Right cardiac atrium (tissue), 5 donors: Measurements from ENCODE around the gene C10orf143. TPM values are rescaled to one million over a fixed set of nuclear protein-coding genes. Genes with fewer than 3 reads are reported as not detected.
"Not testable (repeated sequence)": the region's sequence is repeated elsewhere in the genome, so short reads cannot be mapped to it uniquely, and the experiment has no call there.

Experiments
- ATAC-seq, 2 donors: fragments of 200-7000 bp; cut with Tn5 transposase; one replicate each; pipeline versions ENCODE4 v1.8.0 to v1.9.1; 2020; ENCODE audit warnings: moderate library complexity in 2 of 2, mild to moderate bottlenecking in 1 of 2
- DNase-seq, 3 donors: peaks; one replicate each; pipeline ENCODE4 v3.0.0-alpha.2; 2020
- H3K27ac ChIP-seq: one replicate; pipeline ENCODE4 v1.5.1; 2013; ENCODE audit warnings: mild to moderate bottlenecking, low read length, control low read depth, moderate library complexity
- H3K27me3 ChIP-seq: one replicate; pipeline ENCODE4 v1.6.1; 2013; ENCODE audit not compliant: control insufficient read depth, insufficient read depth
- H3K4me1 ChIP-seq: one replicate; pipeline ENCODE4 v1.6.1; 2013; ENCODE audit warnings: low read length; ENCODE audit not compliant: control insufficient read depth, insufficient read depth
- H3K4me3 ChIP-seq: one replicate; pipeline ENCODE4 v1.5.1; 2013; ENCODE audit warnings: low read length, control low read depth
- H3K9me3 ChIP-seq: one replicate; pipeline ENCODE4 v1.6.1; 2013; ENCODE audit warnings: low read length; ENCODE audit not compliant: control insufficient read depth
- WGBS: extraction: QIAGEN DNeasy Blood & Tissue Kit; methylation state at CpG from one replicate; pipeline ENCODE4 v1.1.7; 2013; 5-methylcytosine and 5-hydroxymethylcytosine counted together
- intact Hi-C, 4 donors: fragments of 100-400 bp; cut with DNase I; formaldehyde crosslinking; loops; one replicate each; pipeline versions ENCODE4 v1.11.0 to v1.14.0; 2022 to 2023
- polyA plus RNA-seq: library from polyadenylated mRNA; stranded (reverse); fragments of 200-250 nt; gene quantifications from one replicate; pipeline ENCODE4 v1.2.3, GENCODE V29; 2013
- total RNA-seq, 4 donors: library from RNA; stranded (reverse); fragmentation: NEBNext Ultra II Directional; extraction: Animal tissue kit (Norgen Biotek cat#: 25700); gene quantifications; one replicate each; pipeline ENCODE4 v1.2.1, GENCODE V29; 2021
- donor health status: healthy with polysubstance abuse.
- donor health status: DM: no; HTN: yes; CAD: no.
- donor health status: DM: no; HTN: no; CAD: no.
- donor health status: DM: no; HTN: yes; CAD: no; lungs with severe emphysema.
- donor health status: DM: yes; HTN: yes; CAD: no.

The C10orf143 gene
- total and polyA plus RNA-seq, 5 donors = 1.7 to 4.0 (median 2.4) TPM

- DNase-seq = no peak
- intact Hi-C loops = no loop called here
Measured at GRCh38 chr10:130027716-130028464, 82.7 kb downstream of the C10orf143 start.

DNA sequence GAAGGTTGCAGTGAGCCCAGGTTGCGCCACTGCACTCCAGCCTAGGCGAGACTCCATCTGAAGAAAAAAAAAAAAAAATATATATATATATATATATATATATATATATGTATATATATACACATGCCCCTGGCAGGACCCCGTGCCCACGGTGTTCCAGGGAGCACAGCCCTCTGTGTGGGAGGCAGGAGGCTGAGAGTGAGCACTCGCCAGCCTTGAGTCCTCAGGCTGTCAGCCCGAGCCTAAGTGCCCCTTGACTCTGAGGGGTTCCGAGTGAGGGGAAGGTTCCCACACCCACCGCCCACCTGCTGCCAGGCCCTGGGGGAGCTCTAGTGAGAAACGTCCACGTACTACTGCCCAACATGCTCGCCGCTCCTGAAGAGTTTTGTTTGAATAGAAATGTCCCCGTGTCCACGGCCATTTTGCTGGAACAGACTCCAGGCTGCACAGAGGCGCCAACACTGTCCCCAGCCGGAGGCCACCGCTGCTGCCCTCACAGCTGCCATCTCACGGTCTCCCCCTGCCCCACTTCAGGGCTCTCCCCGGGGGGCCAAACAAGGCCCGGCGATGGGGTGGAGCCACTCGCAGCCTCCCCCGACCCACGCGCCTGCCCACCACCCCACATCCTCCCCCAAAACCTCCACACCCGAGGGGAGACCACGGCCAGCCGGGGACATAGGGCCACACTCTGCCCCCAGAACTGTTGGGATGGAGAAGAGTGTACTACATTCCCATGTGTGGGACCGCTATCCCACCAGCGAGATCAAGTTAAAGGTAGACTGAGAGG is 83.8 kb downstream of the C10orf143 start:
- Histone ChIP-seq H3K27ac (no peak overlapping the region), H3K4me1 (no peaks in the 10 kb centered on the region), H3K9me3 (no peaks in the 10 kb centered on the region), H3K4me3 (no peak overlapping the region), H3K27me3 (no peaks in the 10 kb centered on the region)
- WGBS = 89% methylated on average over 30 of the region's 30 CpGs
- ATAC-seq (no peak), DNase-seq (no peak)
- intact Hi-C loops = no loop called here

More at GRCh38 chr10:130027716-130028464, 82.7 kb downstream of the C10orf143 start:
- Histone ChIP-seq H3K4me3 (no peak overlapping the region), H3K27ac (no peak overlapping the region), H3K27me3 (no peaks in the 10 kb centered on the region), H3K9me3 (no peaks in the 10 kb centered on the region), H3K4me1 (no peaks in the 10 kb centered on the region)
- ATAC-seq = no peak
- 76% methylated on average over 27 of the region's 27 CpGs for WGBS

- H3K27ac ChIP-seq = no peak overlapping the region
- intact Hi-C loops = no loop called here
- DNase-seq (no peak), ATAC-seq (no peak)
- no peaks in the 10 kb centered on the region for H3K27me3 ChIP-seq
- WGBS = 81% methylated on average over 18 of the region's 18 CpGs
- no peaks in the 10 kb centered on the region for H3K9me3 ChIP-seq
- H3K4me1 ChIP-seq = no peaks in the 10 kb centered on the region
- no peak overlapping the region for H3K4me3 ChIP-seq
Measured at GRCh38 chr10:130025811-130026485, 84.7 kb downstream of the C10orf143 start.

DNA sequence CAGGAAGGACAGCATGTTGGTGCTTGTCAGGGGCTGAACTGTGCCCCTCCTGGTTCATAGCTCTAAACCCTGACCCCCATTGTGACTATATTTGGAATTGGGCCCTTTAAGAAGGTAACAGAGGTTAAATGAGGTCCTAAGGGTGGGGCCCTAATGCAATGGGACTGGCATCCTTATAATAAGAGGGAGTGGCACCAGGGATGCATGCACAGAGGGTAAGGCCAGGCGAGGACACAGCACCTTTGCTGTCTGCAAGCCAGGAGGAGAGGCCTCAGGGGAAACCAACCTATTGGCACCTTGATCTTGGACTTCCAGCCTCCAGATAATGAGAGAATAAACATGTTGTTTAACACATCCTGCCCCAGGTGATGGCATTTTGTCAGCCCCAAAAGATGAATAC is 85.3 kb downstream of the C10orf143 start:
- DNase-seq (no peak), ATAC-seq (no peak)
- H3K9me3 ChIP-seq = no peaks in the 10 kb centered on the region
- H3K4me3 ChIP-seq = no peak overlapping the region
- H3K27ac ChIP-seq = no peak overlapping the region
- no peaks in the 10 kb centered on the region for H3K27me3 ChIP-seq
- WGBS = 82% methylated on average over 1 of the region's 1 CpG
- intact Hi-C loops = no loop called here
- peaks cover 2% of the 10 kb centered on the region for H3K4me1 ChIP-seq

DNA sequence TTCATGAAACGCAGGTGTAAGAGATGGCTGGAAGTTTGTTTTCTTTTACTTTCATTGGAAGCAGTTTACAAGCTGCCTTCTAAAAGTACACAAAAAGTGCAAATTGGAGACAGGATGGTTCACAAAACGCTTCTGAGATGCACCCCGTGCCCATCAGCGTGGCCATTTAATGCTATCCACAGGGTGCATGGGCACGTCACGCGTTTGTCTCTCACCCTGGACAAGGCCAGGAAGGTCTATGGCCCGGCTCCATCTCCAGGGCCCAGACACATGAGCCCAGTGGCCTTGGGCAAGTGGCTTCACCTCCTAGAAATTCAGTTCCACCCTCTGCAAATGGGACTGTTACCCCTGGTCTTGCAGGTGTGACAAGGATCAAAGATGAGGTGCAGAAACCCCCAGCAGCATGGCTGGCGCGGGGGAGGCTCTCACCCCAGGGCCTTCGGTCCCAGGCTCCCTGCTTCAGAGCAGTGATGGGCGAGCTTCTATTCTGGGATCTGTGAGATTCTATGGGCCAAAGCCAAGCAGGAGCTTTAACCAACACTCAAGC is 85.8 kb downstream of the C10orf143 start:
- H3K4me3 ChIP-seq = no peak overlapping the region
- H3K4me1 ChIP-seq = peaks cover 2% of the 10 kb centered on the region
- intact Hi-C loops = no loop called here
- no peak overlapping the region for H3K27ac ChIP-seq
- ATAC-seq (no peak), DNase-seq (no peak)
- H3K9me3 ChIP-seq = no peaks in the 10 kb centered on the region
- no peaks in the 10 kb centered on the region for H3K27me3 ChIP-seq
- 89% methylated on average over 12 of the region's 12 CpGs for WGBS

DNA sequence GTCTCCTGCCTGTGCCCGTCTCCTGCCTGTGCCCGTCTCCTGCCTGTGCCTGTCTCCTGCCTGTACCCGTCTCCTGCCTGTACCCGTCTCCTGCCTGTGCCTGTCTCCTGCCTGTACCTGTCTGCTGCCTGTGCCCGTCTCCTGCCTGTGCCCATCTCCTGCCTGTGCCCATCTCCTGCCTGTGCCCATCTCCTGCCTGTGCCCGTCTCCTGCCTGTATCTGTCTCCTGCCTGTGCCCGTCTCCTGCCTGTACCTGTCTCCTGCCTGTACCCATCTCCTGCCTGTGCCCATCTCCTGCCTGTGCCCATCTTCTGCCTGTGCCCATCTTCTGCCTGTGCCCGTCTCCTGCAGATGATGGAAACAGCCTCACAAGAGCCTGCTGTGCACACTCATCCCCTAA is 86.3 kb downstream of the C10orf143 start:
- H3K9me3 ChIP-seq, DNase-seq, ATAC-seq, H3K4me3 ChIP-seq, H3K4me1 ChIP-seq, intact Hi-C loops, H3K27me3 ChIP-seq, H3K27ac ChIP-seq: not testable (repeated sequence)
- WGBS = 90% methylated on average over 8 of the region's 8 CpGs

DNA sequence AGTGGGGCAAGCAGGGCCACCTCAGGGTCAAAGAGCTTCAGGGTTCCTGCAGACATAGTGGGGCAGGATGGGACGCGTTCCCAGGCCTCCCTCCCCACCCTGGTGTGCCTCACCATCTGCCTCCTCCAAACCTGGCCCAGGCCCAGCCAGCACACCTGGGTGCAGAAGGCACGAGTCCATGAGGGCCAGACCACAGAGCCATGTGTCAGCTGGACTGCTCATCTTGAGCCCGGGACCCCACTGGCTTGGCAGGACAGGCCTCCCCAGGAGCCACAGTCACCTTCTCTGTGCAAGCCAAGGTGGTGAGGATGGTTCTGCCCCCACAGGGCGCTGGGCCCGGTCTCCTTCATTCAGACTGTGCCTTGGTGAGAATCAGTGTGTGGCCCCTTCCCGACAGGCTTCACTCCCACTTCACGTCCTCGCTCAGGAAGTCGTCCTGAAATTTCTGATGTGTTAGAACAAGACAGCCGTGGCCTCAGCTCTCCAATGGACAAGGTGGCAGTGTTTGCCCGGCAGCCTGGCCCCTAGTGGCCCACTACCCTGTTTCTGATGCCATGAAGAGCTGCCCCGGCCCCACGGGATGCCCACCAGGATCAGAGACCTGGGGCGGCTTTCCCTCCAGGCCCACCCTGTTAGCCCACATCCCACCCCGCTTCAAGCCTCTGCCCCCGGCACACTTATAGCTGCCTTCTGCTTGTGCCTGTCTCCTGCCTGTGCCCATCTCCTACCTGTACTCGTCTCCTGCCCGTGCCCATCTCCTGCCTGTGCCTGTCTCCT is 87.0 kb downstream of the C10orf143 start:
- intact Hi-C loops = no loop called here
- H3K4me1 ChIP-seq = peaks cover 2% of the 10 kb centered on the region
- ATAC-seq (no peak), DNase-seq (no peak)
- no peaks in the 10 kb centered on the region for H3K9me3 ChIP-seq
- no peaks in the 10 kb centered on the region for H3K27me3 ChIP-seq
- H3K4me3 ChIP-seq = no peak overlapping the region
- H3K27ac ChIP-seq = no peak overlapping the region
- 85% methylated on average over 19 of the region's 19 CpGs for WGBS

DNA sequence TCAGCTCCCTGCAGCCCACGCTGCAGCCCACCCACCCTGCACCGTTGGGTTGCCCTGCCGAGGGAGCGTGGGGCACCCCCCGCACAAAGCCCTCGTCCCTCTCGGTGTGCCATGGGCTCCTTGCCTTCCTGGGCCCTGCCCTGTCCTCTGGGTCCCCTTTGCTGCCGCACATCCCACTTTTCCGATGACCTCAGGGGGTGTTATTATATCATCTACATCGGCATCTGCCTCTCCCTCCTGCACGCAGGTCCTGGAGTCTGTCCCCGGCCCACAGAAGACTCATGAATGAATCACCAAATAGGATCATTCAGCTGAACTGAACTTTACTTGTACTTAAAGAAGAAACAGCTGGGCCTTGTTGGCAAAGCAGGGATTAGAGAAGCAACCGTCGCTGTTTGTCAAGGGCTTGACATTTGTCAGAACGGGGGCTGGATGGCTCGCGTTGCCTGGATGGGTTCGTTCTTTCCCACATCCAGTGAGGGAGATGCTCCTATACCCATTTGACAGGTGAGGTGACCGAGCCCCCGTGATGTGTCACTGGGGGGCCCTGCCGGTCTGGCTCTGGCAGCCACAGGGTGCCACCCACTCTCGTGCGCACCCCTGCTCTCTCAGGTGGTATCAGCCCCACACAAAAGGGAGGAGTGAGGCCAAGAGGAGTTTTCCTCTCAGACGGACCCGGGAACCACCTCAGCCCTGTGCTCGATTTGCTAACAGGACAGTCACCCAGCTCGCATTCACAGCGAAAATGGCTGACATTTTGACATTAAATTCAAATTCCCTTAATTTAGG is 87.9 kb downstream of the C10orf143 start:
- no peak for DNase-seq
- Histone ChIP-seq H3K4me3 (no peak overlapping the region), H3K4me1 (peaks cover 2% of the 10 kb centered on the region), H3K9me3 (no peaks in the 10 kb centered on the region), H3K27ac (no peak overlapping the region), H3K27me3 (no peaks in the 10 kb centered on the region)
- 75% methylated on average over 28 of the region's 28 CpGs for WGBS
- intact Hi-C loops = no loop called here
- ATAC-seq = no peak

- WGBS = 84% methylated on average over 6 of the region's 6 CpGs
- ATAC-seq = no peak
- DNase-seq = no peak
- no peaks in the 10 kb centered on the region for H3K9me3 ChIP-seq
- no peak overlapping the region for H3K4me3 ChIP-seq
- peaks cover 2% of the 10 kb centered on the region for H3K4me1 ChIP-seq
- H3K27ac ChIP-seq = no peak overlapping the region
- intact Hi-C loops = no loop called here
- no peaks in the 10 kb centered on the region for H3K27me3 ChIP-seq
Measured at GRCh38 chr10:130022086-130022485, 88.5 kb downstream of the C10orf143 start.
